Measurements from ENCODE around the gene PNMA8C. TPM values are rescaled to one million over a fixed set of nuclear protein-coding genes. Genes with fewer than 3 reads are reported as not detected.
"Not testable (repeated sequence)": the region's sequence is repeated elsewhere in the genome, so short reads cannot be mapped to it uniquely, and the experiment has no call there.

PNMA8C gene
- total RNA-seq, 1 experiment from 2014 or later = not detected

GRCh38 chr19:46435009-46435408 is 6.3 kb upstream of the PNMA8C start:
- no peaks in the 10 kb centered on the region for H3K27me3 ChIP-seq (ENCODE audit: control insufficient read depth, insufficient read depth, low read length)
- no TSS peak for BruUV-seq (replicated peaks)
- DNase-seq (ENCODE audit: low read depth, low spot score) = no peak
- in situ Hi-C loops (cut with HindIII; ENCODE audit: low pct_unique_long_range_greater_than_20kb, low sequenced_read_pairs) = no loop called here
- no peaks in the 10 kb centered on the region for H3K36me3 ChIP-seq (ENCODE audit: control insufficient read depth, insufficient read depth, low read length)
- ChIA-PET POLR2A (interaction anchor here (0.6 kb wide), 1 partner anchor 68 kb away, joined by 12 read pairs; no protein-coding TSS in a partner anchor), CTCF (no interaction called here)
- no peaks in the 10 kb centered on the region for H3K4me1 ChIP-seq (ENCODE audit: control insufficient read depth, insufficient read depth, low read length)
- TF ChIP-seq REST (IDR thresholded peaks at IDR 0.05; ENCODE audit: insufficient read depth in 1 of 2, low read depth in 2 of 2, low read length in 1 of 2) = no peak
- TF ChIP-seq TCF7L2 (IDR thresholded peaks at IDR 0.05; ENCODE audit: low read depth, low read length) = no peak
- no peak for TF ChIP-seq SIN3A (IDR thresholded peaks at IDR 0.05; ENCODE audit: borderline replicate concordance, insufficient read depth, low read depth, low read length)
- no peak for TF ChIP-seq POLR2AphosphoS5 (IDR thresholded peaks at IDR 0.05; ENCODE audit: low read depth, low read length)
- no peak for TF ChIP-seq CTCF (IDR thresholded peaks at IDR 0.05)
- no peak overlapping the region for H3K4me3 ChIP-seq (ENCODE audit: low read depth in 2 of 2, low read length in 2 of 2)
- no peaks in the 10 kb centered on the region for H3K9me3 ChIP-seq (ENCODE audit: control insufficient read depth, insufficient read depth, low read depth, low read length)
- H3K27ac ChIP-seq (ENCODE audit: low read length) = no peak overlapping the region
- intact Hi-C loops (cut with micrococcal nuclease; ENCODE audit: unreplicated experiment) = no loop called here
- no peak for ATAC-seq

- CTCF ChIA-PET = not testable (repeated sequence)
Observed at GRCh38 chr19:46433470-46433869, 4.7 kb upstream of the PNMA8C start.

GRCh38 chr19:46431824-46432223 is 3.1 kb upstream of the PNMA8C start:
- Histone ChIP-seq H3K36me3 (ENCODE audit: control insufficient read depth, insufficient read depth, low read length) (no peaks in the 10 kb centered on the region), H3K4me1 (ENCODE audit: control insufficient read depth, insufficient read depth, low read length) (no peaks in the 10 kb centered on the region), H3K27ac (ENCODE audit: low read length) (no peak overlapping the region), H3K27me3 (ENCODE audit: control insufficient read depth, insufficient read depth, low read length) (no peaks in the 10 kb centered on the region), H3K9me3 (ENCODE audit: control insufficient read depth, insufficient read depth, low read depth, low read length) (no peaks in the 10 kb centered on the region), H3K4me3 (ENCODE audit: low read depth in 2 of 2, low read length in 2 of 2) (no peak overlapping the region)
- no peak for DNase-seq (ENCODE audit: low read depth, low spot score)
- intact Hi-C loops (cut with micrococcal nuclease; ENCODE audit: unreplicated experiment) (no loop called here), in situ Hi-C loops (cut with HindIII; ENCODE audit: low pct_unique_long_range_greater_than_20kb, low sequenced_read_pairs) (no loop called here)
- POLR2A ChIA-PET = no interaction called here
- TF ChIP-seq CTCF (IDR thresholded peaks at IDR 0.05) = no peak; the same call in 1 of the 2 replicates
- no peak for TF ChIP-seq SIN3A (IDR thresholded peaks at IDR 0.05; ENCODE audit: borderline replicate concordance, insufficient read depth, low read depth, low read length)
- no peak for TF ChIP-seq TCF7L2 (IDR thresholded peaks at IDR 0.05; ENCODE audit: low read depth, low read length)
- TF ChIP-seq REST (IDR thresholded peaks at IDR 0.05; ENCODE audit: insufficient read depth in 1 of 2, low read depth in 2 of 2, low read length in 1 of 2) = no peak
- no peak for TF ChIP-seq POLR2AphosphoS5 (IDR thresholded peaks at IDR 0.05; ENCODE audit: low read depth, low read length)
- BruUV-seq (replicated peaks) = no TSS peak
- no peak for ATAC-seq
- CTCF ChIA-PET = interaction anchor here (1.2 kb wide), 1 partner anchor 27 kb away, joined by 7 read pairs; no protein-coding TSS in a partner anchor

More at GRCh38 chr19:46433470-46433869, 4.7 kb upstream of the PNMA8C start:
- in situ Hi-C loops (cut with HindIII; ENCODE audit: low pct_unique_long_range_greater_than_20kb, low sequenced_read_pairs); ATAC-seq; H3K4me3 ChIP-seq (ENCODE audit: low read depth in 2 of 2, low read length in 2 of 2); DNase-seq (ENCODE audit: low read depth, low spot score); BruUV-seq (replicated peaks); H3K27ac ChIP-seq (ENCODE audit: low read length); intact Hi-C loops (cut with micrococcal nuclease; ENCODE audit: unreplicated experiment); POLR2A ChIA-PET; H3K27me3 ChIP-seq (ENCODE audit: control insufficient read depth, insufficient read depth, low read length); H3K9me3 ChIP-seq (ENCODE audit: control insufficient read depth, insufficient read depth, low read depth, low read length); H3K4me1 ChIP-seq (ENCODE audit: control insufficient read depth, insufficient read depth, low read length); H3K36me3 ChIP-seq (ENCODE audit: control insufficient read depth, insufficient read depth, low read length): not testable (repeated sequence)

Measured in Panc1 (cell line).